ENCODE measurements around the gene FBXO15. TPM values are rescaled to one million over a fixed set of nuclear protein-coding genes. Genes with fewer than 3 reads are reported as not detected.

FBXO15 gene
- polyA plus RNA-seq, 1 donor from 2014 or later = 6.1 TPM

- Histone ChIP-seq H3K36me3 (ENCODE audit: insufficient read depth, low read length) (no peaks in the 10 kb centered on the region), H3K79me2 (replicated peaks; ENCODE audit: insufficient read depth, low read length) (no peaks in the 10 kb centered on the region), H3K9ac (ENCODE audit: low read length) (no peak overlapping the region), H3F3A (ENCODE audit: insufficient read depth, low read length, poor library complexity, severe bottlenecking) (no peaks in the 10 kb centered on the region), H3K9me3 (ENCODE audit: low read length) (no peaks in the 10 kb centered on the region), H3K27me3 (ENCODE audit: insufficient read depth, low read depth, low read length) (no peaks in the 10 kb centered on the region), H3K9me2 (ENCODE audit: insufficient read depth, low read length) (no peaks in the 10 kb centered on the region), H3K27ac (ENCODE audit: low read length) (no peak overlapping the region), H3K4me2 (ENCODE audit: low read length) (no peak overlapping the region), H3K4me3 (ENCODE audit: low read length) (no peak overlapping the region), H2AFZ (ENCODE audit: low read depth, low read length) (no peak overlapping the region), H4K20me1 (ENCODE audit: insufficient read depth) (no peaks in the 10 kb centered on the region)
- TF ChIP-seq TAF1 (IDR thresholded peaks at IDR 0.05; ENCODE audit: low read depth) = no peak
- no peak for TF ChIP-seq EZH2 (IDR thresholded peaks at IDR 0.05; ENCODE audit: borderline replicate concordance, insufficient read depth, low read length, poor library complexity, severe bottlenecking)
- no peak for TF ChIP-seq MXI1 (conservative IDR thresholded peaks at IDR 0.05; ENCODE audit: poor library complexity, severe bottlenecking)
- no peak for TF ChIP-seq EP300 (conservative IDR thresholded peaks at IDR 0.05; ENCODE audit: poor library complexity, severe bottlenecking)
- TF ChIP-seq REST (IDR thresholded peaks at IDR 0.05; ENCODE audit: borderline replicate concordance) = no peak
- TF ChIP-seq SMC3 (conservative IDR thresholded peaks at IDR 0.05; ENCODE audit: poor library complexity) = no peak
- TF ChIP-seq CTCF (IDR thresholded peaks at IDR 0.05; ENCODE audit: poor library complexity, severe bottlenecking) = no peak
- no peak for TF ChIP-seq RAD21 (conservative IDR thresholded peaks at IDR 0.05)
- TF ChIP-seq POLR2AphosphoS5 (IDR thresholded peaks at IDR 0.05) = no peak
Observed at GRCh38 chr18:74137920-74138538, 9.6 kb downstream of the FBXO15 start.

- Histone ChIP-seq H3K9me2 (ENCODE audit: insufficient read depth, low read length) (no peaks in the 10 kb centered on the region), H3K27me3 (ENCODE audit: insufficient read depth, low read depth, low read length) (no peaks in the 10 kb centered on the region), H3K4me2 (ENCODE audit: low read length) (no peak overlapping the region), H3F3A (ENCODE audit: insufficient read depth, low read length, poor library complexity, severe bottlenecking) (no peaks in the 10 kb centered on the region), H3K27ac (ENCODE audit: low read length) (no peak overlapping the region), H3K9ac (ENCODE audit: low read length) (no peak overlapping the region), H2AFZ (ENCODE audit: low read depth, low read length) (no peak overlapping the region), H3K9me3 (ENCODE audit: low read length) (no peaks in the 10 kb centered on the region), H3K4me3 (ENCODE audit: low read length) (no peak overlapping the region), H3K79me2 (replicated peaks; ENCODE audit: insufficient read depth, low read length) (no peaks in the 10 kb centered on the region), H4K20me1 (ENCODE audit: insufficient read depth) (no peaks in the 10 kb centered on the region), H3K36me3 (ENCODE audit: insufficient read depth, low read length) (no peaks in the 10 kb centered on the region)
- TF ChIP-seq CTCF (IDR thresholded peaks at IDR 0.05; ENCODE audit: poor library complexity, severe bottlenecking) (no peak), MXI1 (conservative IDR thresholded peaks at IDR 0.05; ENCODE audit: poor library complexity, severe bottlenecking) (no peak), SMC3 (conservative IDR thresholded peaks at IDR 0.05; ENCODE audit: poor library complexity) (no peak), POLR2AphosphoS5 (IDR thresholded peaks at IDR 0.05) (no peak), EP300 (conservative IDR thresholded peaks at IDR 0.05; ENCODE audit: poor library complexity, severe bottlenecking) (no peak), RAD21 (conservative IDR thresholded peaks at IDR 0.05) (no peak), REST (IDR thresholded peaks at IDR 0.05; ENCODE audit: borderline replicate concordance) (no peak), EZH2 (IDR thresholded peaks at IDR 0.05; ENCODE audit: borderline replicate concordance, insufficient read depth, low read length, poor library complexity, severe bottlenecking) (no peak), TAF1 (IDR thresholded peaks at IDR 0.05; ENCODE audit: low read depth) (no peak)
Observed at GRCh38 chr18:74132201-74132600, 15.4 kb downstream of the FBXO15 start.

All from neural cell (in vitro differentiated cells).